Measurements from ENCODE around the gene LCN6. TPM values are rescaled to one million over a fixed set of nuclear protein-coding genes. Genes with fewer than 3 reads are reported as not detected.

LCN6 gene
- total RNA-seq, 1 donor from 2014 or later, result 17.9 TPM

DNA sequence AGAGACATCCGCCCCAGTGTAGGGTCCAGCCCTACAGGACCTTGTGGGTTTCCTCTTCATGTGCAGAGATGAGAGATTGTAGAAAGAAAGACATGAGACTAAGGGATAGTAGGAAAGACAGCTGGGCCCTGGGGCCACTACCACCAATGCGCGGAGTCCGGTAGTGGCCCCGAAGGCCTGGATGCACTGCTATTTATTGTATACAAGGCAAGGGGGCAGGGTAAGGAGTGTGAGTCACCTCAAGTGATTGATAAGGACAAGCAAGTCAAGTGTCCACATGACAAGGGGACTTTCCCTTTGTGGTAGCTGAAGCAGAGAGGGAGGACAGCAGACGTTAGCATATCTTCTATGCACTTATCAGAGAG lies 36.7 kb upstream of the LCN6 start:
- no peak for TF ChIP-seq POLR2A (IDR thresholded peaks at IDR 0.05)
- no peak for DNase-seq (ENCODE audit: extremely low spot score in 2 of 2)
- Histone ChIP-seq H3K27me3 (no peaks in the 10 kb centered on the region), H3K4me1 (peaks cover 2% of the 10 kb centered on the region), H3K4me3 (no peak overlapping the region), H3K27ac (no peak overlapping the region), H3K9me3 (no peaks in the 10 kb centered on the region), H3K36me3 (no peaks in the 10 kb centered on the region)
- intact Hi-C loops (cut with DNase I), result no loop called here

DNA sequence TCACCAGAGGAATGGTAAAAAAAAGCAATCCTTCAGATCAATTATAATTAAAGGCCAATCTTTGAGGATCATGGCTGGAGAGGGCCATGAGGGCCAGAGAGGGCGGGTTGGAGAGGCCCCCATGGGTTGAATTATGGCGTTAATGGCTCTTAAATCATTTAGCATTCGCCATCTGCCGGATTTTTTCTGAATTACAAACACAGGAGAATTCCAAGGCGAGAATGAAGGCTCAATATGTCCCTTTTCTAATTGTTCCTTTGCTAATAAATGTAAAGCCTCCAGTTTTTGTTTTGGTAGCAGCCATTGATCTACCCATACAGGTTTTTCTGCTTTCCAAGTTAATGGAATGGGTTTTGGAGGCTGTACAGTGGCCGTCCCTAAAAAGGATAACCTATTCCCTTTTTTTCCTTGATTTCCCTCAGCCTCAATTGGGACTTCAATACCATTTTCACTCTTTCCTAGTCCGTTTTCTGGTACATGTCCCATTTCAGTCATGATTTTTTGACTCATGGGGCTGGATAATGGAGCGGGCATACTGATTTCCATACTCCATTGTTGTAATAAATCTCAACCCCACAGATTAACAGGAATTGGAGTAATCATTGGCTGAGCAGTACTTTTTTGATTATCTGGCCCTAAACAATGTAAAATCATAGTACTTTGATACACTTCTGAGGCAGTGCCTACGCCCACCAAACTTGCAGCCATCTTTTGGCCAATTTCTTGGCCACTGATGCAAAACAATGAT lies 36.1 kb upstream of the LCN6 start:
- no peaks in the 10 kb centered on the region for H3K4me1 ChIP-seq
- H3K4me3 ChIP-seq, result no peak overlapping the region
- H3K27ac ChIP-seq, result no peak overlapping the region
- no peaks in the 10 kb centered on the region for H3K9me3 ChIP-seq
- TF ChIP-seq, protein P1, sequence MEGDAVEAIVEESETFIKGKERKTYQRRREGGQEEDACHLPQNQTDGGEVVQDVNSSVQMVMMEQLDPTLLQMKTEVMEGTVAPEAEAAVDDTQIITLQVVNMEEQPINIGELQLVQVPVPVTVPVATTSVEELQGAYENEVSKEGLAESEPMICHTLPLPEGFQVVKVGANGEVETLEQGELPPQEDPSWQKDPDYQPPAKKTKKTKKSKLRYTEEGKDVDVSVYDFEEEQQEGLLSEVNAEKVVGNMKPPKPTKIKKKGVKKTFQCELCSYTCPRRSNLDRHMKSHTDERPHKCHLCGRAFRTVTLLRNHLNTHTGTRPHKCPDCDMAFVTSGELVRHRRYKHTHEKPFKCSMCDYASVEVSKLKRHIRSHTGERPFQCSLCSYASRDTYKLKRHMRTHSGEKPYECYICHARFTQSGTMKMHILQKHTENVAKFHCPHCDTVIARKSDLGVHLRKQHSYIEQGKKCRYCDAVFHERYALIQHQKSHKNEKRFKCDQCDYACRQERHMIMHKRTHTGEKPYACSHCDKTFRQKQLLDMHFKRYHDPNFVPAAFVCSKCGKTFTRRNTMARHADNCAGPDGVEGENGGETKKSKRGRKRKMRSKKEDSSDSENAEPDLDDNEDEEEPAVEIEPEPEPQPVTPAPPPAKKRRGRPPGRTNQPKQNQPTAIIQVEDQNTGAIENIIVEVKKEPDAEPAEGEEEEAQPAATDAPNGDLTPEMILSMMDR (IDR thresholded peaks at IDR 0.05), result peak; percentile 26 to 43 (median 36)
- TF ChIP-seq POLR2AphosphoS5 (IDR thresholded peaks at IDR 0.05; ENCODE audit: insufficient read depth in 1 of 2, low read depth in 1 of 2), result no peak
- intact Hi-C loops (cut with DNase I), result no loop called here
- H3K27me3 ChIP-seq, result no peaks in the 10 kb centered on the region
- H3K36me3 ChIP-seq, result no peaks in the 10 kb centered on the region
- DNase-seq (ENCODE audit: extremely low spot score in 2 of 2), result no peak

DNA sequence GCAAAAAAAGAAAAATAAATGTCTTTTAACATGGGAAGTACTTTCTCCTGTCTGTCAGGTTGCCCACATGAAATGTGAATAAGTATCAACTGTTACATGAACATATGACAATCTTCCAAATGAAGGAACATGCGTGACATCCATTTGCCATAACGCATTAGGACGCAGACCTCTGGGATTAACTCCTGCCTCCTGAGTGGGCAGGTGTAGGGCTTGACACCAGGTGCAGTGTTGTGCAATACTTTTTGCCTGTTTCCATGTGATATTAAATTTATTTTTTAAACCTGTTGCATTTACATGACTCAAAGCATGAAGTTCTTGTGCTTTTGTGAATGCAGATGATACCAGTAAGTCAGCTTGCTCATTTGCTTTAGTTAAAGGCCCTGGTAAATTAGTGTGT lies 34.1 kb upstream of the LCN6 start:
- Histone ChIP-seq H3K4me1 (no peaks in the 10 kb centered on the region), H3K9me3 (no peaks in the 10 kb centered on the region), H3K27ac (no peak overlapping the region), H3K27me3 (no peaks in the 10 kb centered on the region), H3K36me3 (no peaks in the 10 kb centered on the region), H3K4me3 (no peak overlapping the region)
- no peak for TF ChIP-seq POLR2A (IDR thresholded peaks at IDR 0.05)
- TF ChIP-seq POLR2AphosphoS5 (IDR thresholded peaks at IDR 0.05; ENCODE audit: insufficient read depth in 1 of 2, low read depth in 1 of 2), result no peak
- TF ChIP-seq, protein P1 (IDR thresholded peaks at IDR 0.05), result no peak
- intact Hi-C loops (cut with DNase I), result no loop called here
- DNase-seq (ENCODE audit: extremely low spot score in 2 of 2), result no peak

DNA sequence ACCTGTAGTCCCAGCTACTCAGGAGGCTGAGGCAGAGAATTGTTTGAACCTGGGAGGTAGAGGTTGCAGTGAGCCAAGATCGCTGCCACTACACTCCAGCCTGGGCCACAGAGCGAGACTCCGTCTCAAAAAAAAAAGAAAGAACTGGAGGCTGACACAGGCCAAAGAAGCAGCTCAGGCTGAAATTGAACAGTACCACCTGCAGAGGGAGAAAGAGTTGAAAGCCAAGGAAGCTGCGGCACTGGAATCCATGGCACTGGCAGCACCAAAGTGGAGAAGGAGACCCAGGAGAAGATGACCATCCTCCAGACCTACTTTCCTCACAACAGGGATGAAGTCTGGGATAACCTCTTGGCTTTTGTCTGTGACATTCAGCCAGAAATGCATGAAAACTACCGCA lies 31.5 kb upstream of the LCN6 start:
- no peaks in the 10 kb centered on the region for H3K36me3 ChIP-seq
- no peaks in the 10 kb centered on the region for H3K27me3 ChIP-seq
- H3K4me3 ChIP-seq, result no peak overlapping the region
- H3K9me3 ChIP-seq, result no peaks in the 10 kb centered on the region
- H3K4me1 ChIP-seq, result no peaks in the 10 kb centered on the region
- intact Hi-C loops (cut with DNase I), result no loop called here
- no peak for DNase-seq (ENCODE audit: extremely low spot score in 2 of 2)
- no peak overlapping the region for H3K27ac ChIP-seq
- TF ChIP-seq POLR2A (IDR thresholded peaks at IDR 0.05) (no peak), POLR2AphosphoS5 (IDR thresholded peaks at IDR 0.05; ENCODE audit: insufficient read depth in 1 of 2, low read depth in 1 of 2) (no peak)
- TF ChIP-seq, protein P1 (IDR thresholded peaks at IDR 0.05), result no peak

DNA sequence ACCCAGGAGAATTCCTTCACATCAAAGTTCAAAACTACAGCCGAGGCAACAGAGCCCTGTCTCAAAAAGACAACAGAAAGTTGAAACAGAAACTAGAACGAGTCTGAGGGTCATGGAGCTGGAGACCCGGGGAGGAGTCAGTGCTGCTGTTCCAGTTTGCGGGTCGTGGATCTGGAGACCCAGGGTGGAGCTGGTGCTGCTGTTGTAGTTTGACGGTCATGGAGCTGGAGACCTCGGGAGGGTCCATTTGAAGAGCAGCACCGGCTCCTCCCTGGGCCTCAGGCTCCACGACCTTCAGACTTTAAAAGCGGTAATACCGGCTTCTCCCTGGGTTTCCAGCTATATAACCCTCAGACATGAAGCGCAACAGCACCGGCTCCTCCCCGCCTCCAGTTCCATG lies 29.0 kb upstream of the LCN6 start:
- Histone ChIP-seq H3K36me3 (no peaks in the 10 kb centered on the region), H3K9me3 (no peaks in the 10 kb centered on the region), H3K27ac (no peak overlapping the region), H3K4me1 (no peaks in the 10 kb centered on the region), H3K27me3 (no peaks in the 10 kb centered on the region), H3K4me3 (no peak overlapping the region)
- TF ChIP-seq POLR2AphosphoS5 (IDR thresholded peaks at IDR 0.05; ENCODE audit: insufficient read depth in 1 of 2, low read depth in 1 of 2), result no peak
- TF ChIP-seq, protein P1 (IDR thresholded peaks at IDR 0.05), result no peak
- no peak for TF ChIP-seq POLR2A (IDR thresholded peaks at IDR 0.05)
- no peak for DNase-seq (ENCODE audit: extremely low spot score in 2 of 2)
- intact Hi-C loops (cut with DNase I), result no loop called here
